Measurements from ENCODE around the gene MYL7.

Gene MYL7

GRCh38 chr7:44109991-44110390 is 31.1 kb downstream of the MYL7 start:
- ATAC-seq (replicated peaks): no peak
- Mint-ChIP-seq H3K27me3 (no peaks in the 10 kb centered on the region), H3K4me3 (no peak overlapping the region), H3K27ac (no peak overlapping the region), H3K9me3 (no peaks in the 10 kb centered on the region), H3K36me3 (peaks cover 30 to 41% of the 10 kb centered on the region in 2 donors), H3K4me1 (peaks cover 16 to 20% of the 10 kb centered on the region in 2 donors)
- no peak for DNase-seq

- Mint-ChIP-seq H3K27ac (no peak overlapping the region), H3K4me3 (no peak overlapping the region), H3K36me3 (peaks cover 26 to 32% of the 10 kb centered on the region in 2 donors), H3K9me3 (no peaks in the 10 kb centered on the region), H3K4me1 (peaks cover 16 to 20% of the 10 kb centered on the region in 2 donors), H3K27me3 (no peaks in the 10 kb centered on the region)
- peak in 1 of 2 donors; percentile 21 for ATAC-seq (replicated peaks)
- no peak for DNase-seq
These were observed 32.1 kb downstream of the MYL7 start for GRCh38 chr7:44108768-44109750.

- Mint-ChIP-seq H3K27me3 (no peaks in the 10 kb centered on the region), H3K4me1 (peaks cover 22 to 23% of the 10 kb centered on the region in 2 donors), H3K4me3 (no peak overlapping the region), H3K36me3 (peaks cover 18 to 24% of the 10 kb centered on the region in 2 donors), H3K27ac (peak overlapping the region; percentile 56), H3K9me3 (no peaks in the 10 kb centered on the region)
- DNase-seq (no peak), ATAC-seq (replicated peaks) (no peak)
These were observed 33.0 kb downstream of the MYL7 start for GRCh38 chr7:44107961-44108767.

DNA sequence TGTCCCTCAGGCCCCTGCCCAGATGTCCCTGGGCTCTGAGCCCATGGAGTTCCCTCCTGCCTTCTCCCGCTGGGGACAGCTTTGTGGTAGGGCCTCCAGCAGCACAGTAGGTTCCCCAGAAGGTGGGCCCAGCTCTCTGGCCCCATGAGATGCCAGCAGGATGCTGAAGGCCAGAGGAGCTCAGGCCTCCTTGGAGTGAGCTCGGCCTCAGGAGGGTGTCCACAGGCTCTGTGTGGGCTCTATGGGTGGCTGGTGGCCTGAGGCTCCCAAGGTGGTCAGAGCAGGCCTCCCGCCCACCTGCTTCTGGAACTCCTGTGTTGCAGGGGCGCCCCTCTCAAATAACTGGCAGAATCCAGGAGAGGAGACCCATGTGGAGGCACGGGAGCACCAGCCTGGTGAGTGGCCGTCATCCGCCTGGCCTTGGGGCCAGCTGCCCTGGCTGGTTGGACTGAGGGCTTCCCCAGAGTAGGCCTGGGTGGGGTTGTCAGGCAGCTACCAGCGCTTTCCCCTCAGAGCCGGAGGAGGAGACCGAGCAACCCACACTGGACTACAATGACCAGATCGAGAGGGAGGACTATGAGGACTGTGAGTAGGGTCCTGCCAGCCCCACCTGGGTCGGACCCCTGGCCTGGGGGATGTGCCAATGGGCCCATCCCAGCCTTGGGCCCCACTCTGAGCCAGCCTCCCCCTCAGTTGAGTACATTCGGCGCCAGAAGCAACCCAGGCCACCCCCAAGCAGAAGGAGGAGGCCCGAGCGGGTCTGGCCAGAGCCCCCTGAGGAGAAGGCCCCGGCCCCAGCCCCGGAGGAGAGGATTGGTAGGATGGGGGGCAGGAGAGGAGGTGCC is 33.8 kb downstream of the MYL7 start:
- DNase-seq (no peak), ATAC-seq (replicated peaks) (no peak)
- peaks cover 10 to 16% of the 10 kb centered on the region in 2 donors for H3K36me3 Mint-ChIP-seq
- peaks cover 25 to 31% of the 10 kb centered on the region in 2 donors for H3K4me1 Mint-ChIP-seq
- H3K9me3 Mint-ChIP-seq: no peaks in the 10 kb centered on the region
- H3K4me3 Mint-ChIP-seq: no peak overlapping the region
- no peaks in the 10 kb centered on the region for H3K27me3 Mint-ChIP-seq
- no peak overlapping the region for H3K27ac Mint-ChIP-seq

- peaks cover 30 to 38% of the 10 kb centered on the region in 2 donors for H3K4me1 Mint-ChIP-seq
- no peak for DNase-seq
- no peak for ATAC-seq (replicated peaks)
- H3K36me3 Mint-ChIP-seq: peaks cover 4 to 9% of the 10 kb centered on the region in 2 donors
- H3K27me3 Mint-ChIP-seq: no peaks in the 10 kb centered on the region
- H3K4me3 Mint-ChIP-seq: no peak overlapping the region
- H3K9me3 Mint-ChIP-seq: no peaks in the 10 kb centered on the region
- H3K27ac Mint-ChIP-seq: peak overlapping the region; percentile 57
These were observed 34.6 kb downstream of the MYL7 start for GRCh38 chr7:44106311-44107065.

- H3K36me3 Mint-ChIP-seq: peaks cover 4 to 9% of the 10 kb centered on the region in 2 donors
- no peaks in the 10 kb centered on the region for H3K27me3 Mint-ChIP-seq
- H3K27ac Mint-ChIP-seq: no peak overlapping the region
- DNase-seq (no peak), ATAC-seq (replicated peaks) (no peak)
- peaks cover 36 to 45% of the 10 kb centered on the region in 2 donors for H3K4me1 Mint-ChIP-seq
- peak overlapping the region; percentile 26 to 35 for H3K4me3 Mint-ChIP-seq
- H3K9me3 Mint-ChIP-seq: no peaks in the 10 kb centered on the region
These were observed 35.3 kb downstream of the MYL7 start for GRCh38 chr7:44105832-44106231.

DNA sequence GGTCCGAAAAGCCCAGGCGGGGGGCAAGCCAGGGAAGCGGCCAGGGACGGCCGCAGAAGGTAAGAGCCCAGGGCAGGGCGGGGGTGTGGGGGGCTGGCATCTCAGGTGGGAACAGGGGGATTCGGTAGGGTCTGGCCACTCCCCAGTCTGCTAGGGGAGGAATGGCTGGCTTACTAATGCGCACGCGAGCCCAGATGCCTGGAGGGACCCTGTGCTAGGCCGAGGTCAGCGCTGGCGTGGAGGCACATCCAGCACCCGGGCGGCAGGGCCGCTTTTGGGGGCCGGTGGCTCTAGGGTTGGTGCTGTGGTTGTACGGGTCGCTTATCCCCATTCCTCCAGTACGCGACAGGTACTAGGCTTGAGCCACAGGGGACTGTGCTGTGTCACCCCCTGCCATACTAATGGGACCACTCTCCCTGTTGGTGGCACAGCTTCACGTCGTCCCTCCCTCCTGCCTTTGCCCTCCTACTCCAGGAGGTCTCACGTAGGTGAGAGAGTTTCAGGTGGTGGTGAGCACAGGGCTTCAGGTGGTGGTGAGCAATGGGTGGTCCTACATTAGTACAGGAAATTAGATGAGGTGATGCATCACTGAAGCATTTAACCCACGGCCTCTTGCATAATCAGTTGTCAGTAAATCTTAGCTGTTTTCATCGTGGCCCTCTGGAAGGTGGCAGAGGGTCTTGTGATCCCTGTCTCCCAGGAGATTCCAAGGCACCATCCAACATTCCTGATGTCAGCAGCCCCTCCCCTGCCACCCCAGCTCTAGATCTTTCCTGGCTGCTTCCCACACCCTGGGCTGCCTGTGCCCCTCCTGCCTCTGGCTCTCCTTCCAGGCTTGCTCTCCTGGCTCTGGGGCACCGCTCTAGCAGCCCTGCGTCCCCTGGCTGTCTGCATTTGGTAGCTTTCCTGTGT is 36.0 kb downstream of the MYL7 start:
- Mint-ChIP-seq H3K27ac (peak overlapping the region; percentile 56), H3K27me3 (no peaks in the 10 kb centered on the region), H3K4me3 (peak overlapping the region; percentile 72), H3K36me3 (peaks cover 4 to 9% of the 10 kb centered on the region in 2 donors), H3K4me1 (peaks cover 43 to 52% of the 10 kb centered on the region in 2 donors), H3K9me3 (no peaks in the 10 kb centered on the region)
- DNase-seq (no peak), ATAC-seq (replicated peaks) (peak; percentile 12 to 30)

DNA sequence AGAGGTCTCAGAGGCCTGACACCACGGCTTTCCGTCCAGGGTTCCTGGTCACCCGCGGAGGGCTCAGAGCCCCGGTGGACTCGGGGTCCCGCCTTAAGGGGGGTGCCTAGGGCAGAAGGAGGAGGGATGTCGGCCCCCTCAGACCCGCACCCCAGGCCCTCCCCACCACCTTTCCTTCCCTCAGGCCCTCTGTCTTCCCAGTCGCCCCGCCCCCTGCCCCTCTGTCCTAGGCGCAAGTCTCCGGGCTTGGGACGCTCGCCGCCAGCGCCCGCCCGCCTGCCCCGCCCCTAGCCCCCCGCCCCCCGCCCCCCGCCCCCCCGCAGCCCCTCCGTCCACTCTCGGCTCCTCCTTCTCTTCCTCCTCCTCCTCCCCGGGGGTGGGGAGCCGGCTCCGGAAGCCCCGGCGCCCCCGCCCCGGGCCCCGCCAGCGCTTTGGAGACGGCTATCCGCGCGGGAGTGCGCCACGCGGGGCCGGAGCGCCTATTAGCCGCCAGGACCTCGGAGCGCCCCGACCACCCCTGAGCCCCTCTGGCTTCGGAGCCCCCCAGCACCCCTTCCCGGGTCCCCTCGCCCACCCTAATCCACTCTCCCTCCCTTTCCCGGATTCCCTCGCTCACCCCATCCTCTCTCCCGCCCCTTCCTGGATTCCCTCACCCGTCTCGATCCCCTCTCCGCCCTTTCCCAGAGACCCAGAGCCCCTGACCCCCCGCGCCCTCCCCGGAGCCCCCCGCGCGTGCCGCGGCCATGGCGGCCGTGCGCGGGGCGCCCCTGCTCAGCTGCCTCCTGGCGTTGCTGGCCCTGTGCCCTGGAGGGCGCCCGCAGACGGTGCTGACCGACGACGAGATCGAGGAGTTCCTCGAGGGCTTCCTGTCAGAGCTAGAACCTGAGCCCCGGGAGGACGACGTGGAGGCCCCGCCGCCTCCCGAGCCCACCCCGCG is 36.9 kb downstream of the MYL7 start, which contains the start of gene AEBP1:
Gene AEBP1, plus strand, starts transcription at position 423 of the 937 bp plus-strand sequence. Its CDS starts 321 bp downstream, at position 744.
- peaks cover 44 to 58% of the 10 kb centered on the region in 2 donors for H3K4me1 Mint-ChIP-seq
- ATAC-seq (replicated peaks) (peak; percentile 64 to 74), DNase-seq (peak; percentile 39)
- peaks cover 4 to 9% of the 10 kb centered on the region in 2 donors for H3K36me3 Mint-ChIP-seq
- peak within 1 kb of the TSS; percentile 67 for H3K27ac Mint-ChIP-seq
- H3K27me3 Mint-ChIP-seq: no peaks in the 10 kb centered on the region
- H3K9me3 Mint-ChIP-seq: no peaks in the 10 kb centered on the region
- peak within 1 kb of the TSS; percentile 72 for H3K4me3 Mint-ChIP-seq

- Mint-ChIP-seq H3K4me1 (peaks cover 44 to 58% of the 10 kb centered on the region in 2 donors), H3K4me3 (peak overlapping the region; percentile 43 to 71), H3K36me3 (peaks cover 0 to 6% of the 10 kb centered on the region in 2 donors), H3K9me3 (no peaks in the 10 kb centered on the region), H3K27ac (peak overlapping the region; percentile 7), H3K27me3 (no peaks in the 10 kb centered on the region)
- ATAC-seq (replicated peaks): no peak
- DNase-seq: no peak
These were observed 37.6 kb downstream of the MYL7 start for GRCh38 chr7:44103566-44103922.

- DNase-seq (no peak), ATAC-seq (replicated peaks) (no peak)
- H3K27ac Mint-ChIP-seq: peak overlapping the region; percentile 7
- no peaks in the 10 kb centered on the region for H3K9me3 Mint-ChIP-seq
- peak overlapping the region; percentile 43 to 71 for H3K4me3 Mint-ChIP-seq
- peaks cover 0 to under 1% of the 10 kb centered on the region in 2 donors for H3K36me3 Mint-ChIP-seq
- H3K27me3 Mint-ChIP-seq: no peaks in the 10 kb centered on the region
- peaks cover 40 to 59% of the 10 kb centered on the region in 2 donors for H3K4me1 Mint-ChIP-seq
These were observed 38.1 kb downstream of the MYL7 start for GRCh38 chr7:44102846-44103565.

Data from stimulated activated naive B cell treated with anti-CD40 and anti-IgM and Interleukin-4, amounts not matched to agents 10 μg/mL and 1 μg/mL and 100 μg/mL, for 72 hours (primary cell).